COLO829 (cell line): ENCODE data around the gene CSNK1E.
A peak's percentile ranks its signal among the peaks of the same experiment; 100 is the strongest.
"Not testable (repeated sequence)": the region's sequence is repeated elsewhere in the genome, so short reads cannot be mapped to it uniquely, and the experiment has no call there.

Experiments
- DNase-seq: peaks from one replicate; pipeline ENCODE4 v3.0.0; 2012; ENCODE audit warnings: low spot score

CSNK1E gene

DNA sequence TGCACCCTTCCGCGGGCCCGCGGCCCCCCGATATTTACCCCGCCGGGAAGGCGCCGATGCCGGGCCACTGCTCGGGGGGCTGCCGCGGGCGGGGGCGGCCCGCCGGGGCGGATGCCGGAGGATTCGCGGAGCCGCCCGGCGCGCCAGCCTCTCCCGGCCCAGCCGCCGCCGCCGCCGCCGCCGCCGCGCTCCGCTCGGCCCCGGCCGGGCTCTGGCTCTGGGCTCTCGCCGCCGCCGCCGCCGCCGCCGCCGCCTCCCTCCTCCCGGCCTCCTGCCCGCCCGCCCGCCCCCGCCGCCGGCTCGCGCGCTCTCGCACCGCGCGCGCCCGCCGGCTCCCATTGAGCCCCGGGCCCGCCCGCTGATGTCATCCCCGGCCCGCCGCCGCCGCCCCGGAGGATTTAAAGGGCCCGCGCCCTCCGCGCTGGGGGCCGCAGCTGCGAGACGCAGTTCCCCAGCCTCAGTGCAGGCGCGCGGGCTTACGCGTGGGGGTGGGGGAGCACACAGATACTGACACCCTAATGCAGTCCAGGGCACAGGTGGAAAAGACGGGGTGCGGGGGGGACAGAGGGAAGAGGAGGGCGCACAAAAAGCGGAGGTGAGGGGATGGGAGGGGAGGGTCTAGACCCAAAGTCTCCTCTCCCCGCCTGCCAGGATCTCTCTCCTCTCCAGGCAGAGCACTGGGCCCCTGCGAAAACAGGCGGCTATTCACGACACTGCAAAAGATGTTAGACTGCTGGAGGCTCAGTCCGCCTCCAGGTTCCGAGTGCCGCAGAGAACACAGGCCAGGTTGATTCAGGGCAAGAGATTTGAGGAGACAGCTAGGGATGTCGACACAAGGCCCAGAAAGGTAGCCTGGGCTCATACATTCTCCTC, at the start of gene CSNK1E:
TSS of gene CSNK1E (minus strand) at position 312 of the 873 bp plus-strand sequence. CDS start 3,276 bp downstream, outside the sequence.
- no peak for DNase-seq

- not testable (repeated sequence) for DNase-seq
These were observed 48.6 kb upstream of the CSNK1E start for GRCh38 chr22:38365829-38366228.

- DNase-seq: not testable (repeated sequence)
These were observed 47.9 kb upstream of the CSNK1E start for GRCh38 chr22:38365174-38365573.

GRCh38 chr22:38360560-38360959, 43.3 kb upstream of the CSNK1E start:
- not testable (repeated sequence) for DNase-seq

- not testable (repeated sequence) for DNase-seq
These were observed 42.6 kb upstream of the CSNK1E start for GRCh38 chr22:38359817-38360216.

DNA sequence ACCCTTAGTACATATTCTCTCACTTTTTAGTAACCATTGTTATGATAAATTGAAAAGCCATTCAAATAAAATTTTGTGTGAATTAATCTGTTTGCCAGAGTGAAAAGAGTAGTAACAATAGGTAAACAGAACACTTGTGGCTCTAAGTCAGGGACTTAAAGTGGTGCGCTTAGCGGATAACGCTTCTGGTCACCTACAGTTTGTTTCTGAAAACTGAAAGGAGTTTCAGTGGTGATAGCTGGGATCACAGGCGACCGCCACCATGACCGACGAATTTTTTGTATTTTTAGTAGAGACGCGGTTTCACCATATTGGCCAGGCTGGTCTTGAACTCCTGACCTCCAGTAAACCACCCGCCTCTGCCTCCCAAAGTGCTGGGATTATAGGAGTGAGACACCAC, 40.7 kb upstream of the CSNK1E start:
- not testable (repeated sequence) for DNase-seq

- no peak for DNase-seq
These were observed 38.0 kb upstream of the CSNK1E start for GRCh38 chr22:38355275-38355674.

DNA sequence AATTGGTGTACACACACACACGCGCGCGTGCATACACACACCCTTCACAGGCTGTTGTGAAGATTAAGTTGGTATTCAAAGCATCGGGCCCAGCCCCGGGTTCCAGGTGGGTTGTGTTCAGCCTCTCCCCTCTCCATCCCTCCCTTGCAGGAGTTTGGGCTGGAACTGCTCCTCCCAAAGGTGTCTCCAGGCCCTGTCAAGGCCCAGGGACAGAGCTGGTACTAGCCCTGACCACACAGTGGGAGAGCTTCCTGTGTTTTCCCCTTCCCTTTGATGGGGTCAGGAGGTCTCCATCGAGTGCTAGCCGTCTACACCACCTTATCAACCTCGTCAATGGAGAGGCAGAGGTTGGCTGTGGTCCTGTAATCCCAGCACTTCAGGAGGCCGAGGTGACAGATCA, 36.5 kb upstream of the CSNK1E start:
- no peak for DNase-seq

DNA sequence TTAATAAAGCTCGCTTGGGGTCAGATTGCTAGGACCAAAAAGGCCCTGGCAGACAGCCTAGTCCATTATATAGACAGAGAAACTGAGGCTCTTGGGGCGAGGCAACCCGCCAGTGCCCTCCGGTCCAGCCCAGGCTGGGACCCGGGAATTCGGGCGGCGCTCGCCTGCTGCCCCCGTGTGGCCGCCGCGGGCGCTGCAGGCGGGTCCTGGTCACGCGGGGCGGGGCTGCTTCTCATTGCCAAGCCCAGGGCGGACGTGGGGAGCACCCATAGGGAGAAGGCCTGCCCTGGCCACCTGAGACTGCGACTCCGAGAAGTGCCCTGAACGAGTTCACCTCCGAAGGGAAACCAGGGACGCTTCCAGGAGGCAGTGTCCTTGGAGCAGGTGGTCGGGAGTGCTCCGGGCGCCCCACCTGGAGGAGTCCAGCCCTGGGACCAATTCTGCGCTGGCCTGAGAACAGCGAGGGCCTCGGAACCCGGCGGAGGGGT, 36.0 kb upstream of the CSNK1E start:
- DNase-seq: peak; percentile 57

- no peak for DNase-seq
These were observed 35.2 kb upstream of the CSNK1E start for GRCh38 chr22:38352436-38352835.

GRCh38 chr22:38350444-38351359, 33.5 kb upstream of the CSNK1E start:
- no peak for DNase-seq

- no peak for DNase-seq
These were observed 31.7 kb upstream of the CSNK1E start for GRCh38 chr22:38348751-38349496.

DNA sequence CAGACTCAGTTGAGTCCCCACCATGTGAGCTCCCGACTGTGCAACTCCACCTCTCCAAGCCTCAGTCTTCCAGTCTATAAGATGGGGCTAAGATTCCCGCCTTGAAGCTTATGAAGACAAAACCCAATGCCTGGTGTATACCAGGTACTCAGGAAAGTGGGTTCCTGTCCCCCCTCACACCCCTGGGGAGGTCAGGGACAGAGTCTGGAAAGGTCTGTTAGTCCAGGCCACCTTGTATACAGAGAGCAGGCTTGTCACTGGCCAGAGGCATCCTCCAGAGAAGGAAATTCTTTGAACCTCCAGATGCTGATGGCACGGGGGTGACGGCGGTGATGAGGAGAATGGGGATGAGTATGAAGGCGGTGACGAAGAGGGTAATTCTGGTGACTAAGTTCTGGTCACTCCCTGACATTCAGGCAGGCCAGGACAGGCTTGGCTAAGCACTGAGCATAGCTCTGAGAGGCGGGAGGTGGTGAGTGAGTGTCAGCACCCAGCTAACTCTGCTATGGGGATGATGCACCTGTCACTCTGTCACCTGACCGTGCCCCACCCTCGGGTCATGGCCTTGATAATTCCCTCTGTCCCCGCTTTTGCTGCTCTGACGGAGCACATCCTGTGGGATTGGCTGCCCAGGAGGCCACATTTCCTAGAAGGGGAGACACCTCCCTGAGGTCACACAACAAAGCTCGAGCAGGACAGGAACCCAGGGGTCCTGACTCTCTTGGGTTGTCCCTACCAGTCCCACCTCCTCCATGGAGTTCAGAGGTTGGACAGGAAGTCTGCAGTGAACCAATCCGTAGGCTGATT, 30.9 kb upstream of the CSNK1E start:
- no peak for DNase-seq

DNA sequence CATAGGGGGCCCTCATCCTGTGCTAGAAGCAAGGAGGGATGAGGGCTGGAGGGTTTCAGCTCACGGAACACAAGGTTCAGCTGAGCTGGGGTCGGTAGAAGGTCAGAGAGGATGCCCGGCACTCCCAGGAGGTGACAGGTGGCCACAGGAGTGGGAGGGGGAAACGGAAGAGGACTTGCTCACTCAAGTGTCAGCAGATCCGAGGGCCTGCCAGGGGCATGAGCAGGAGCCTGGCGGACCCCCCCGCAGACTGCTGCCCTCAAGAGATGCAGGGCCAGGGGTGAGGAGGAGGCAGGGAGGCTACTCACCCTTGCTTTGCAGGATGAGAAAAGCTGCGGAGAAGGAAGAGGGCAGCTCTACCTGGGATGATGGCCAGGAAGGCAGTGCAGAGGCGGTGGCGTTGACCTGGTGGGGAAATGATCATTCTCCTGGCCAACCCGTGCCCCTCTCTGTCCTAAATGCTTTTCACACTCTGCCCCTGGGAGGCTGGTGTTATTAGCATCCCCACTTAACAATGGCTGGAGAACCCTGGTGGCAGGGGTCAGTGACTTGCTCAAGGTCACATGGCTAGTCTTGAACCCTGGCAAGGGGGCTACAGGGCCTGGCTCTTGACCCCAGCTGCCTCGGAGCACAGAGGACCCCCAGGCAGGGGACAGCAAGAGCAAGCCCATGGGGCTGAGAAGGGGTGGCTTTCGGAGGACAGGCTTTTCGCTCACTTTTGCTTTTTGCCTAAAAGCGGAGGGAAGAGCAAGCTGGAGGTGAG, 30.1 kb upstream of the CSNK1E start:
- no peak for DNase-seq

- DNase-seq: no peak
These were observed 29.3 kb upstream of the CSNK1E start for GRCh38 chr22:38346506-38346905.

DNA sequence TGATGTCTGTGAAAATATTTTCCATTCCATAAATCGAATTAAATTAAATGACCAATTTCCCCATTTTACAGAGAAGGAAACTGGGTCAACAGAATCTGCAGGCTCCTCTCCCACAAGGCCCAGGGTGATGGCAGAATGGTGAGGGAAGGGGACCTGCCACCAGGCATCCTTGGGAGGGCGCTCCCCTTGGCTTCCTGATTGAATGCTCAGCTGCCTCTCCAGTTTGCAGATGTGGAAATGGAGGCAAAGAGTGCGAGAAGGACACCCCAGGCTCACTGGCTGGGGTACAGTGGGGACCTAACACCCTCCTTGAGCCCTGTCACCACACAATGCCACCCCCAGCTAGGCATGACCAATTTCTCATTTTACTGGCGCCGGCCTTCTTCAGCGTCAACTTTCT, 28.5 kb upstream of the CSNK1E start:
- DNase-seq: no peak

DNA sequence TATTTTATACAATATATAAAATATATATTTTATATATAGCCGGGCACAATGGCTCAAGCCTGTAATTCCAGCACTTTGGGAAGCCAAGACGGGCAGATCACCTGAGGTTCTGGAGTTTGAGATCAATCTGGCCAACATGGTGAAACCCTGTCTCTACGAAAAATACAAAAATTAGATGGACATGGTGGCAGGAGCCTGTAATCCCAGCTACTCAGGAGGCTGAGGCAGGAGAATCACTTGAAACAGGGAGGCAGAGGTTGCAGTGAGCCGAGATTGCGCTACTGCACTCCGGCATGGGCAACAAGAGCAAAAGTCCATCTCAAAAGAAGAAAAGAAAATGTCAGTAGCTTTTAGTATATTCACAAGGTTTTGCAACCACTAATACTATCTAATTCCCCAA, 22.7 kb upstream of the CSNK1E start:
- not testable (repeated sequence) for DNase-seq

GRCh38 chr22:38338772-38339379, 21.6 kb upstream of the CSNK1E start:
- DNase-seq: no peak

DNA sequence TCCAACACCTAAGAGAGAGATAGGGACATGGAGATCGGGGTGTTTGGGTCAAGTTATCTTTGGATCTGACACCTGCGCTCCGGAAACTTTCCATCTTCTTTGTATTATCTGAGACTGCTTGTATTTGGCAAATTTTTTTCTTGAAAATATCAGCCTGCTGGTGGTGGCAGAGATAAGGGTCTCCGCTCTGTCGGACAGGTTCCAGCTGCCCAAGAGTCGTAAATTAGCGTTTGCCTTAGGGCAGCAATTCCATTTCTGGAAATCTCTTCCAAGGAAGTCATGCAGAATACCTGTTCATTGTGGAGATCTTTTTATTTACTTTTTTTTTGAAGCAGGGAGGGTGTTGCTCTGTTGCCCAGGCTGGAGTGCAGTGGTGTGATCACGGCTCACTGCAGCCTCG, 19.5 kb upstream of the CSNK1E start:
- no peak for DNase-seq

DNA sequence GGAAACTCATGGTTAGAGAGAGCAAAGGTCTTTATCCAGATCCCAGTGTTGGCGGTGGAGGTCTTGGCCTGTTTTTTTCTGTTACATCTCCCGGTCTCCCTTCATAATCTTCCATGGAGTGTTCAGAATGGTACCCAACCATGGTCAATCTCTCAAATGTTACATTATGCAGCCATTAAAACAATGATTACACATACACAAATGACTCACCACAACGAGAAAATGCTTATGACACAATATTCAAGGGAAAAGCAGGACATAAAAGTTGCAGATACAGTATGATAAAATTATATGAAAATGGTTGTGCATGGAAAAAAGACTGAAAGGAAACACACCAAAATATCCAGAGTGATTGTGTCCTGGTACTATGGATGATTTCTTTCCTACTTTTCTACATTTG, 17.8 kb upstream of the CSNK1E start:
- no peak for DNase-seq
